IMR-90 (cell line): ENCODE measurements around the gene PRLH. TPM values are rescaled to one million over a fixed set of nuclear protein-coding genes. Genes with fewer than 3 reads are reported as not detected.

Experiments
- ATAC-seq: fragments of 200-7000 bp; cut with Tn5 transposase; 2 replicates; pipeline ENCODE4 v1.9.1; 2020; ENCODE audit warnings: low read depth, mild to moderate bottlenecking, moderate library complexity
- BruUV-seq: library from RNA; stranded (reverse); fragments of 400-500 nt; replicated peaks from 2 replicates; lab custom pipeline; 2021; lab: Mats Ljungman, UMichigan
- CTCF ChIA-PET: fragments of 300-600 bp; formaldehyde crosslinking; extraction: SDS; loops from one replicate; lab custom pipeline; 2021; ENCODE audit warnings: antibody characterized with exemption; lab: Yijun Ruan, JAX
- POLR2A ChIA-PET: fragments of 300-600 bp; sonication (Branson Sonifier 250); formaldehyde crosslinking; loops from one replicate; lab custom pipeline; 2022; ENCODE audit warnings: antibody characterized with exemption; ENCODE audit not compliant: unreplicated experiment; lab: Charles Lee
- DNase-seq: peaks from one replicate; pipeline ENCODE4 v3.0.0; 2013
- H2AFZ ChIP-seq: replicated peaks from 2 replicates; pipeline ENCODE3; 2013; ENCODE audit warnings: low read length, mild to moderate bottlenecking; ENCODE audit not compliant: poor library complexity
- H2AK5ac ChIP-seq: 2 replicates; pipeline ENCODE4 v1.6.1; 2013; ENCODE audit warnings: low read depth, low read length, inconsistent platforms
- H2AK9ac ChIP-seq: replicated peaks from 2 replicates; pipeline ENCODE3; 2013; ENCODE audit warnings: mild to moderate bottlenecking, low read depth, low read length, moderate library complexity; ENCODE audit not compliant: poor library complexity
- H2BK120ac ChIP-seq: 2 replicates; pipeline ENCODE4 v1.6.1; 2013; ENCODE audit warnings: low read depth, low read length, inconsistent platforms
- H2BK15ac ChIP-seq: 3 replicates; pipeline ENCODE4 v1.6.1; 2013; ENCODE audit warnings: low read depth, low read length, inconsistent platforms
- H2BK20ac ChIP-seq: 2 replicates; pipeline ENCODE4 v1.6.1; 2013; ENCODE audit warnings: low read depth, mild to moderate bottlenecking, inconsistent platforms, low read length, moderate library complexity
- H2BK5ac ChIP-seq: 2 replicates; pipeline ENCODE4 v1.6.1; 2013; ENCODE audit warnings: mild to moderate bottlenecking, low read depth, low read length, inconsistent platforms; ENCODE audit not compliant: poor library complexity, severe bottlenecking
- H3K14ac ChIP-seq: replicated peaks from 2 replicates; pipeline ENCODE4 v1.6.1; 2013; ENCODE audit warnings: low read depth, low read length, inconsistent platforms
- H3K18ac ChIP-seq: 2 replicates; pipeline ENCODE4 v1.6.1; 2013; ENCODE audit warnings: low read depth, low read length, control low read depth
- H3K23ac ChIP-seq: 2 replicates; pipeline ENCODE4 v1.6.1; 2013; ENCODE audit warnings: low read depth, low read length, inconsistent platforms
- H3K27ac ChIP-seq: 2 replicates; pipeline ENCODE4 v1.5.1; 2013; ENCODE audit warnings: mild to moderate bottlenecking, control low read depth, low read length; ENCODE audit not compliant: insufficient read depth
- H3K27me3 ChIP-seq: 2 replicates; pipeline ENCODE4 v1.6.1; 2013; ENCODE audit warnings: low read length; ENCODE audit not compliant: control insufficient read depth, insufficient read depth
- H3K36me3 ChIP-seq: 2 replicates; pipeline ENCODE4 v1.6.1; 2013; ENCODE audit warnings: low read length, mixed read lengths; ENCODE audit not compliant: control insufficient read depth, insufficient read depth
- H3K4ac ChIP-seq: 2 replicates; pipeline ENCODE4 v1.6.1; 2013; ENCODE audit warnings: low read depth, low read length, inconsistent platforms
- H3K4me1 ChIP-seq: 2 replicates; pipeline ENCODE4 v1.6.1; 2013; ENCODE audit warnings: low read length, mixed read lengths; ENCODE audit not compliant: control insufficient read depth, insufficient read depth
- H3K4me2 ChIP-seq: 2 replicates; pipeline ENCODE4 v1.6.1; 2013; ENCODE audit warnings: low read depth, mild to moderate bottlenecking, control low read depth, low read length, moderate library complexity
- H3K4me3 ChIP-seq: 2 replicates; pipeline ENCODE4 v1.5.1; 2013; ENCODE audit warnings: low read depth, mild to moderate bottlenecking, control low read depth, low read length, moderate library complexity; ENCODE audit not compliant: insufficient read depth
- H3K56ac ChIP-seq: 2 replicates; pipeline ENCODE4 v1.6.1; 2013; ENCODE audit warnings: low read length, inconsistent platforms; ENCODE audit not compliant: insufficient read depth; ENCODE audit errors: extremely low read depth
- H3K79me1 ChIP-seq, 2 experiments: 2 replicates each; pipeline ENCODE4 v1.6.1; 2013; ENCODE audit warnings: low read length in 2 of 2, inconsistent platforms in 1 of 2, low read depth in 1 of 2
- H3K9ac ChIP-seq: 2 replicates; pipeline ENCODE4 v1.6.1; 2013; ENCODE audit warnings: low read depth, low read length, control low read depth
- H3K9me1 ChIP-seq: 2 replicates; pipeline ENCODE4 v1.6.1; 2013; ENCODE audit warnings: low read length, inconsistent platforms; ENCODE audit not compliant: insufficient read depth
- H3K9me3 ChIP-seq: 2 replicates; pipeline ENCODE4 v1.6.1; 2013; ENCODE audit warnings: low read length; ENCODE audit not compliant: control insufficient read depth, insufficient read depth
- H4K20me1 ChIP-seq: 2 replicates; pipeline ENCODE4 v1.6.1; 2013; ENCODE audit warnings: low read length, inconsistent platforms; ENCODE audit not compliant: insufficient read depth
- H4K5ac ChIP-seq: 2 replicates; pipeline ENCODE4 v1.6.1; 2013; ENCODE audit warnings: mild to moderate bottlenecking, low read depth, low read length, control low read depth
- H4K8ac ChIP-seq, 2 experiments: 2 replicates each; pipeline ENCODE4 v1.6.1; 2013; ENCODE audit warnings: low read depth in 2 of 2, low read length in 2 of 2, control low read depth in 1 of 2, inconsistent platforms in 1 of 2
- H4K91ac ChIP-seq: 2 replicates; pipeline ENCODE4 v1.6.1; 2013; ENCODE audit warnings: low read depth, low read length, inconsistent platforms; ENCODE audit not compliant: insufficient read depth
- BHLHE40 ChIP-seq: fragments of 150-350 bp; IDR thresholded peaks from 2 replicates; pipeline ENCODE4 v1.6.1; 2016; ENCODE audit warnings: mild to moderate bottlenecking, low read depth, low read length
- CEBPB ChIP-seq: IDR thresholded peaks from 2 replicates; pipeline ENCODE4 v1.6.1; 2012; ENCODE audit warnings: low read depth, low read length, improper control_type of control experiment
- CHD1 ChIP-seq: IDR thresholded peaks from 2 replicates; pipeline ENCODE4 v1.6.1; 2012; ENCODE audit warnings: low read depth, low read length, improper control_type of control experiment
- FOS ChIP-seq: fragments of 150-350 bp; IDR thresholded peaks from 2 replicates; pipeline ENCODE4 v1.6.1; 2016; ENCODE audit warnings: low read depth, low read length
- MAFK ChIP-seq: IDR thresholded peaks from 2 replicates; pipeline ENCODE4 v1.6.1; 2012; ENCODE audit warnings: low read depth, low read length, improper control_type of control experiment
- MAZ ChIP-seq: IDR thresholded peaks from 2 replicates; pipeline ENCODE4 v1.6.1; 2012; ENCODE audit warnings: low read depth, mild to moderate bottlenecking, low read length, improper control_type of control experiment, moderate library complexity, borderline replicate concordance
- MXI1 ChIP-seq: IDR thresholded peaks from 2 replicates; pipeline ENCODE4 v1.6.1; 2012; ENCODE audit warnings: low read depth, mild to moderate bottlenecking, low read length, moderate library complexity, borderline replicate concordance
- NFE2L2 ChIP-seq: fragments of 150-350 bp; IDR thresholded peaks from 2 replicates; pipeline ENCODE4 v1.6.1; 2016; ENCODE audit warnings: low read depth, mild to moderate bottlenecking, low read length
- POLR2A ChIP-seq: IDR thresholded peaks from 2 replicates; pipeline ENCODE4 v1.6.1; 2012; ENCODE audit warnings: mild to moderate bottlenecking, low read depth, low read length
- RFX5 ChIP-seq: IDR thresholded peaks from 2 replicates; pipeline ENCODE4 v1.8.0; 2012; ENCODE audit warnings: low read depth, mild to moderate bottlenecking, low read length, moderate library complexity
- SMC3 ChIP-seq: fragments of 150-350 bp; IDR thresholded peaks from 2 replicates; pipeline ENCODE4 v1.6.1; 2016; ENCODE audit warnings: low read depth, mild to moderate bottlenecking, antibody characterized with exemption, low read length, moderate library complexity
- WGBS, 2 experiments: methylation state at CpG; one replicate each; pipeline versions ENCODE4 v1.1.5 to v1.1.7; 2013; ENCODE audit warnings: missing lambda C conversion rate in 2 of 2; ENCODE audit not compliant: insufficient read length in 1 of 2; ENCODE audit errors: extremely low coverage in 2 of 2; 5-methylcytosine and 5-hydroxymethylcytosine counted together
- dilution Hi-C: fragments of 300-500 bp; cut with HindIII; formaldehyde crosslinking; loops from one replicate; pipeline ENCODE4 v1.14.3; 2018; ENCODE audit warnings: low sequenced_read_pairs; ENCODE audit not compliant: unreplicated experiment
- in situ Hi-C: fragments of 300-500 bp; cut with MboI; formaldehyde crosslinking; loops from 3 replicates; pipeline ENCODE4 v1.14.3; 2019; ENCODE audit warnings: low sequenced_read_pairs, inconsistent platforms, mixed read lengths
- intact Hi-C: fragments of 100-400 bp; cut with micrococcal nuclease; formaldehyde crosslinking; loops from 2 replicates; pipeline ENCODE4 v1.10.0; 2022
- polyA plus RNA-seq, 3 experiments: library from polyadenylated mRNA; depleted of rRNA; stranded (reverse); fragments of >200 nt; gene quantifications; 2 replicates each; pipeline ENCODE4 v1.2.3, GENCODE V29; 2012; ENCODE audit warnings: low replicate concordance in 1 of 3
- total RNA-seq: library from RNA; depleted of rRNA; stranded (reverse); fragments of >200 nt; gene quantifications from 2 replicates; pipeline ENCODE4 v1.2.3, GENCODE V29; 2012
- TF ChIP-seq, protein P1 (sequence below): conservative IDR thresholded peaks from 2 replicates; pipeline ENCODE4 v1.5.1; 2012; ENCODE audit warnings: mild to moderate bottlenecking, low read depth, low read length, improper control_type of control experiment
- TF ChIP-seq, protein P2 (sequence below): fragments of 150-350 bp; IDR thresholded peaks from 2 replicates; pipeline ENCODE4 v1.6.1; 2016; ENCODE audit warnings: low read depth, mild to moderate bottlenecking, low read length, moderate library complexity, borderline replicate concordance
- TF ChIP-seq, protein P3 (sequence below): fragments of 150-350 bp; IDR thresholded peaks from 2 replicates; pipeline ENCODE4 v1.6.1; 2017; ENCODE audit warnings: mild to moderate bottlenecking, antibody characterized with exemption, low read length, low read depth

PRLH gene
- total and polyA plus RNA-seq, 2 of the 4 experiments (the other 2 are of a cell fraction): not detected

DNA sequence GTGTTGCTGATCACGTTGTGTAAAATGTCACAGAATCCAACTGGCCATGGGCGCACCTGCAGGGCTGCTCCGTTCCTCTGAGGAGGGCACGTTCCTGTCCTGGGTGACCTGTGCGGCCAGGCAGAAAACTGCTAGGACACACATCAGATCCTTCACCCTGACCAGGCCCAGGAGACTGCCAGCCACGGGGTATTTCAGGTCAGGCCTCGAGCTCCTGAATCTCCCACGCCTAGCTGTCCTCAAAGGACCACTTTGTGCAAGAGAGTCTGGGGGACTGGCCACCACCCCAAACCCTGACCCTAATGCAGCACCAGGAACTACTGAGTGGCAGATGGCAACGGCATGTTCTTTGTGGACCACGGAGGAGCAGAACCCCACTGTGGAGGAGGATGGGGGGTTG is 11.1 kb downstream of the PRLH start:
- Histone ChIP-seq H3K4ac (no peak overlapping the region), H3K79me1 (no peaks in the 10 kb centered on the region), H3K27me3 (peaks cover 4% of the 10 kb centered on the region; the same call in 1 of the 2 replicates), H2BK20ac (no peak overlapping the region), H3K14ac (no peak overlapping the region), H2AK9ac (no peak overlapping the region), H3K4me3 (no peak overlapping the region), H2AK5ac (no peak overlapping the region), H3K36me3 (no peaks in the 10 kb centered on the region), H3K18ac (no peak overlapping the region), H4K91ac (no peak overlapping the region), H2BK15ac (no peak overlapping the region), H4K5ac (no peak overlapping the region), H3K9me3 (no peaks in the 10 kb centered on the region), H3K27ac (no peak overlapping the region), H3K9ac (no peak overlapping the region), H3K23ac (no peak overlapping the region), H3K4me1 (peaks cover 3% of the 10 kb centered on the region; the same call in 1 of the 2 replicates), H3K9me1 (no peaks in the 10 kb centered on the region), H4K20me1 (no peaks in the 10 kb centered on the region), H3K4me2 (no peak overlapping the region), H2BK120ac (no peak overlapping the region), H2AFZ (no peak overlapping the region), H2BK5ac (no peak overlapping the region), H4K8ac (no peak overlapping the region), H3K56ac (no peak overlapping the region)
- in situ Hi-C loops (loop anchor here (10.0 kb wide), 1 partner anchor 163 kb away; the partner anchor contains the start of gene COL6A3), intact Hi-C loops (no loop called here), dilution Hi-C loops (no loop called here)
- no peak for DNase-seq
- BruUV-seq: no TSS peak
- no peak for ATAC-seq
- TF ChIP-seq, protein P1, sequence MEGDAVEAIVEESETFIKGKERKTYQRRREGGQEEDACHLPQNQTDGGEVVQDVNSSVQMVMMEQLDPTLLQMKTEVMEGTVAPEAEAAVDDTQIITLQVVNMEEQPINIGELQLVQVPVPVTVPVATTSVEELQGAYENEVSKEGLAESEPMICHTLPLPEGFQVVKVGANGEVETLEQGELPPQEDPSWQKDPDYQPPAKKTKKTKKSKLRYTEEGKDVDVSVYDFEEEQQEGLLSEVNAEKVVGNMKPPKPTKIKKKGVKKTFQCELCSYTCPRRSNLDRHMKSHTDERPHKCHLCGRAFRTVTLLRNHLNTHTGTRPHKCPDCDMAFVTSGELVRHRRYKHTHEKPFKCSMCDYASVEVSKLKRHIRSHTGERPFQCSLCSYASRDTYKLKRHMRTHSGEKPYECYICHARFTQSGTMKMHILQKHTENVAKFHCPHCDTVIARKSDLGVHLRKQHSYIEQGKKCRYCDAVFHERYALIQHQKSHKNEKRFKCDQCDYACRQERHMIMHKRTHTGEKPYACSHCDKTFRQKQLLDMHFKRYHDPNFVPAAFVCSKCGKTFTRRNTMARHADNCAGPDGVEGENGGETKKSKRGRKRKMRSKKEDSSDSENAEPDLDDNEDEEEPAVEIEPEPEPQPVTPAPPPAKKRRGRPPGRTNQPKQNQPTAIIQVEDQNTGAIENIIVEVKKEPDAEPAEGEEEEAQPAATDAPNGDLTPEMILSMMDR: no peak
- TF ChIP-seq POLR2A: no peak
- TF ChIP-seq MAZ: no peak
- no peak for TF ChIP-seq MAFK
- TF ChIP-seq, protein P2, sequence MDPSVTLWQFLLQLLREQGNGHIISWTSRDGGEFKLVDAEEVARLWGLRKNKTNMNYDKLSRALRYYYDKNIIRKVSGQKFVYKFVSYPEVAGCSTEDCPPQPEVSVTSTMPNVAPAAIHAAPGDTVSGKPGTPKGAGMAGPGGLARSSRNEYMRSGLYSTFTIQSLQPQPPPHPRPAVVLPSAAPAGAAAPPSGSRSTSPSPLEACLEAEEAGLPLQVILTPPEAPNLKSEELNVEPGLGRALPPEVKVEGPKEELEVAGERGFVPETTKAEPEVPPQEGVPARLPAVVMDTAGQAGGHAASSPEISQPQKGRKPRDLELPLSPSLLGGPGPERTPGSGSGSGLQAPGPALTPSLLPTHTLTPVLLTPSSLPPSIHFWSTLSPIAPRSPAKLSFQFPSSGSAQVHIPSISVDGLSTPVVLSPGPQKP: no peak
- no peak for TF ChIP-seq BHLHE40
- TF ChIP-seq, protein P3, sequence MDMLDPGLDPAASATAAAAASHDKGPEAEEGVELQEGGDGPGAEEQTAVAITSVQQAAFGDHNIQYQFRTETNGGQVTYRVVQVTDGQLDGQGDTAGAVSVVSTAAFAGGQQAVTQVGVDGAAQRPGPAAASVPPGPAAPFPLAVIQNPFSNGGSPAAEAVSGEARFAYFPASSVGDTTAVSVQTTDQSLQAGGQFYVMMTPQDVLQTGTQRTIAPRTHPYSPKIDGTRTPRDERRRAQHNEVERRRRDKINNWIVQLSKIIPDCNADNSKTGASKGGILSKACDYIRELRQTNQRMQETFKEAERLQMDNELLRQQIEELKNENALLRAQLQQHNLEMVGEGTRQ: no peak
- no peak for TF ChIP-seq SMC3
- no peak for TF ChIP-seq RFX5
- TF ChIP-seq MXI1: no peak
- no peak for TF ChIP-seq NFE2L2
- no peak for TF ChIP-seq CEBPB
- no peak for TF ChIP-seq FOS
- TF ChIP-seq CHD1: no peak
- ChIA-PET POLR2A (no interaction called here), CTCF (interaction anchor here (1.0 kb wide), 1 partner anchor 65 kb away, joined by 4 read pairs; no protein-coding TSS in a partner anchor)
- 73% methylated on average over 3 of the region's 10 CpGs; no CpG with 5 or more reads in 1 of the 2 experiments for WGBS, 2 experiments
